ENCODE data around the gene CLCNKA.
"Not testable (repeated sequence)": the region's sequence is repeated elsewhere in the genome, so short reads cannot be mapped to it uniquely, and the experiment has no call there.

Gene CLCNKA

GRCh38 chr1:15997637-15998280 lies 24.1 kb upstream of the CLCNKA start:
- DNase-seq (ENCODE audit: low spot score): no peak

GRCh38 chr1:15998929-15999328 lies 22.9 kb upstream of the CLCNKA start:
- no peak for DNase-seq (ENCODE audit: low spot score)

GRCh38 chr1:16001274-16001673 lies 20.6 kb upstream of the CLCNKA start:
- DNase-seq (ENCODE audit: low spot score): not testable (repeated sequence)

- DNase-seq (ENCODE audit: low spot score): no peak
Measured at GRCh38 chr1:16005597-16005996, 16.2 kb upstream of the CLCNKA start.

- no peak for DNase-seq (ENCODE audit: low spot score)
Measured at GRCh38 chr1:16006010-16006409, 15.8 kb upstream of the CLCNKA start.

- DNase-seq (ENCODE audit: low spot score): no peak
Measured at GRCh38 chr1:16006552-16007485, 15.0 kb upstream of the CLCNKA start.

GRCh38 chr1:16007671-16008341 lies 14.0 kb upstream of the CLCNKA start:
- no peak for DNase-seq (ENCODE audit: low spot score)

GRCh38 chr1:16009030-16009460 lies 12.8 kb upstream of the CLCNKA start:
- peak; percentile 83 for DNase-seq (ENCODE audit: low spot score)

- DNase-seq (ENCODE audit: low spot score): no peak
Measured at GRCh38 chr1:16009678-16010077, 12.2 kb upstream of the CLCNKA start.

- DNase-seq (ENCODE audit: low spot score): no peak
Measured at GRCh38 chr1:16010837-16011236, 11.0 kb upstream of the CLCNKA start.

GRCh38 chr1:16011936-16012589 lies 9.8 kb upstream of the CLCNKA start:
- DNase-seq (ENCODE audit: low spot score): no peak

GRCh38 chr1:16012590-16013219 lies 9.1 kb upstream of the CLCNKA start:
- DNase-seq (ENCODE audit: low spot score): peak; percentile 77

GRCh38 chr1:16013220-16013907 lies 8.5 kb upstream of the CLCNKA start:
- peak; percentile 83 for DNase-seq (ENCODE audit: low spot score)

GRCh38 chr1:16013908-16014258 lies 8.0 kb upstream of the CLCNKA start:
- no peak for DNase-seq (ENCODE audit: low spot score)

- no peak for DNase-seq (ENCODE audit: low spot score)
Measured at GRCh38 chr1:16014509-16015482, 7.0 kb upstream of the CLCNKA start.

GRCh38 chr1:16015491-16015890 lies 6.3 kb upstream of the CLCNKA start:
- no peak for DNase-seq (ENCODE audit: low spot score)

- no peak for DNase-seq (ENCODE audit: low spot score)
Measured at GRCh38 chr1:16015960-16016901, 5.6 kb upstream of the CLCNKA start.

GRCh38 chr1:16017076-16017460 lies 4.8 kb upstream of the CLCNKA start:
- no peak for DNase-seq (ENCODE audit: low spot score)

Measured in AG08396 (cell line).